GM06990 (cell line): ENCODE data around the gene CCDC157.
"Not testable (repeated sequence)": the region's sequence is repeated elsewhere in the genome, so short reads cannot be mapped to it uniquely, and the experiment has no call there.

Experiments used
- DNase-seq: peaks from one replicate; pipeline ENCODE4 v3.0.0-alpha.2; 2011; ENCODE audit not compliant: insufficient read length; ENCODE audit errors: extremely low read depth
- H3K27me3 ChIP-seq: replicated peaks from 2 replicates; pipeline ENCODE4 v1.6.0; 2011; ENCODE audit warnings: low read length; ENCODE audit not compliant: control insufficient read depth, insufficient read depth
- H3K36me3 ChIP-seq: 2 replicates; pipeline ENCODE4 v1.5.1; 2011; ENCODE audit warnings: low read length; ENCODE audit not compliant: control insufficient read depth, insufficient read depth
- H3K4me3 ChIP-seq: replicated peaks from 2 replicates; pipeline ENCODE4 v1.5.1; 2011; ENCODE audit warnings: low read depth, mild to moderate bottlenecking, control low read depth, low read length
- CTCF ChIP-seq: IDR thresholded peaks from 2 replicates; pipeline ENCODE4 v1.5.1; 2011; ENCODE audit warnings: low read length, control low read depth, mild to moderate bottlenecking, inconsistent platforms; ENCODE audit not compliant: insufficient read depth, poor library complexity, severe bottlenecking

CCDC157 gene

GRCh38 chr22:30402028-30402765, 45.4 kb downstream of the CCDC157 start:
- Histone ChIP-seq H3K27me3 (peaks cover 3% of the 10 kb centered on the region), H3K4me3 (no peak overlapping the region), H3K36me3 (no peaks in the 10 kb centered on the region; the same call in 1 of the 2 replicates)
- DNase-seq: no peak
- TF ChIP-seq CTCF: no peak

- not testable (repeated sequence) for H3K27me3 ChIP-seq, H3K4me3 ChIP-seq, DNase-seq, H3K36me3 ChIP-seq
These were observed 45.9 kb downstream of the CCDC157 start for GRCh38 chr22:30402766-30403104.

GRCh38 chr22:30404307-30404706, 47.5 kb downstream of the CCDC157 start:
- no peaks in the 10 kb centered on the region; the same call in 1 of the 2 replicates for H3K36me3 ChIP-seq
- H3K27me3 ChIP-seq: no peaks in the 10 kb centered on the region
- no peak for DNase-seq
- no peak for TF ChIP-seq CTCF
- no peak overlapping the region for H3K4me3 ChIP-seq

GRCh38 chr22:30405731-30406130, 48.9 kb downstream of the CCDC157 start:
- DNase-seq: no peak
- Histone ChIP-seq H3K27me3 (no peaks in the 10 kb centered on the region), H3K4me3 (no peak overlapping the region), H3K36me3 (no peaks in the 10 kb centered on the region; the same call in none of the 2 replicates)
- no peak for TF ChIP-seq CTCF

GRCh38 chr22:30406400-30406799, 49.6 kb downstream of the CCDC157 start:
- Histone ChIP-seq H3K27me3 (no peaks in the 10 kb centered on the region), H3K36me3 (no peaks in the 10 kb centered on the region; the same call in none of the 2 replicates), H3K4me3 (no peak overlapping the region)
- no peak for TF ChIP-seq CTCF
- DNase-seq: no peak

GRCh38 chr22:30408388-30409102, 51.7 kb downstream of the CCDC157 start:
- H3K4me3 ChIP-seq: no peak overlapping the region
- no peaks in the 10 kb centered on the region for H3K27me3 ChIP-seq
- DNase-seq: no peak
- TF ChIP-seq CTCF: no peak
- peaks cover 2% of the 10 kb centered on the region for H3K36me3 ChIP-seq
